ENCODE results near the gene LSMEM2. TPM values are rescaled to one million over a fixed set of nuclear protein-coding genes. Genes with fewer than 3 reads are reported as not detected.

Gene LSMEM2
- total RNA-seq, 2 donors from 2014 or later: not detected

DNA sequence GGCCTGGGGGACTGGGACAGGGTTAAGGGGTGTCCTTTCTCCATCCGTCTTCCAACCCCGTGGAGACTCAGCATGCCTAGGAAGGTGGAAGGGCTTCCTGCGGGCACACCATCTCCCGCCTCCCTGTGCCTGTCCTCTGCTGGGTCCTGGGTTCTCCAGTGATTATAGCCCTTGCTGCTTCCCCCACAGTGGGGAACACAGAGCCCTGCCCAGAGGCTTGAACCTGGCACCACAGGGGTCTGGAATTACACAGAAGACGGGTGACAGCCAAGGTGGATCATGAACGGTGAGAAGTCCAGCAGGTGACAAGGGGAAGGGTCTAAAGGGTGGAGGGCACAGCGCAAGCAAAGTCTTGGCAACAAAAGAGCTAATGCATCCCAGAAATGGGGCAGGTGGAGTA lies 16.1 kb upstream of the LSMEM2 start:
- no peaks in the 10 kb centered on the region for H3K9me3 ChIP-seq
- TF ChIP-seq, protein P1, sequence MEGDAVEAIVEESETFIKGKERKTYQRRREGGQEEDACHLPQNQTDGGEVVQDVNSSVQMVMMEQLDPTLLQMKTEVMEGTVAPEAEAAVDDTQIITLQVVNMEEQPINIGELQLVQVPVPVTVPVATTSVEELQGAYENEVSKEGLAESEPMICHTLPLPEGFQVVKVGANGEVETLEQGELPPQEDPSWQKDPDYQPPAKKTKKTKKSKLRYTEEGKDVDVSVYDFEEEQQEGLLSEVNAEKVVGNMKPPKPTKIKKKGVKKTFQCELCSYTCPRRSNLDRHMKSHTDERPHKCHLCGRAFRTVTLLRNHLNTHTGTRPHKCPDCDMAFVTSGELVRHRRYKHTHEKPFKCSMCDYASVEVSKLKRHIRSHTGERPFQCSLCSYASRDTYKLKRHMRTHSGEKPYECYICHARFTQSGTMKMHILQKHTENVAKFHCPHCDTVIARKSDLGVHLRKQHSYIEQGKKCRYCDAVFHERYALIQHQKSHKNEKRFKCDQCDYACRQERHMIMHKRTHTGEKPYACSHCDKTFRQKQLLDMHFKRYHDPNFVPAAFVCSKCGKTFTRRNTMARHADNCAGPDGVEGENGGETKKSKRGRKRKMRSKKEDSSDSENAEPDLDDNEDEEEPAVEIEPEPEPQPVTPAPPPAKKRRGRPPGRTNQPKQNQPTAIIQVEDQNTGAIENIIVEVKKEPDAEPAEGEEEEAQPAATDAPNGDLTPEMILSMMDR (IDR thresholded peaks at IDR 0.05): no peak
- H3K27ac ChIP-seq: no peak overlapping the region
- no peak overlapping the region for H3K9ac ChIP-seq (ENCODE audit: low read depth in 2 of 2, low read length in 2 of 2)
- no peak for DNase-seq
- H3K27me3 ChIP-seq: no peaks in the 10 kb centered on the region
- H3K4me3 ChIP-seq: no peak overlapping the region
- intact Hi-C loops (cut with DNase I): no loop called here
- H3K4me1 ChIP-seq: peaks cover 7% of the 10 kb centered on the region
- H3K36me3 ChIP-seq: no peaks in the 10 kb centered on the region

GRCh38 chr3:50263478-50264382 lies 15.2 kb upstream of the LSMEM2 start:
- Histone ChIP-seq H3K9me3 (no peaks in the 10 kb centered on the region), H3K4me3 (no peak overlapping the region), H3K36me3 (no peaks in the 10 kb centered on the region), H3K4me1 (peaks cover 15% of the 10 kb centered on the region), H3K9ac (ENCODE audit: low read depth in 2 of 2, low read length in 2 of 2) (peak overlapping the region in 1 of 2 donors; percentile 36), H3K27ac (peak overlapping the region; percentile 85), H3K27me3 (no peaks in the 10 kb centered on the region)
- intact Hi-C loops (cut with DNase I): no loop called here
- TF ChIP-seq, protein P1 (IDR thresholded peaks at IDR 0.05): no peak
- no peak for DNase-seq

- intact Hi-C loops (cut with DNase I): no loop called here
- Histone ChIP-seq H3K36me3 (no peaks in the 10 kb centered on the region), H3K27me3 (no peaks in the 10 kb centered on the region), H3K4me3 (no peak overlapping the region), H3K4me1 (peaks cover 15% of the 10 kb centered on the region), H3K9ac (ENCODE audit: low read depth in 2 of 2, low read length in 2 of 2) (peak overlapping the region; percentile 9 to 36), H3K27ac (peak overlapping the region; percentile 85), H3K9me3 (no peaks in the 10 kb centered on the region)
- TF ChIP-seq, protein P1 (IDR thresholded peaks at IDR 0.05): no peak
- DNase-seq: peak; percentile 60
These were observed 14.4 kb upstream of the LSMEM2 start for GRCh38 chr3:50264383-50264963.

GRCh38 chr3:50264964-50265485 lies 13.9 kb upstream of the LSMEM2 start:
- Histone ChIP-seq H3K27me3 (no peaks in the 10 kb centered on the region), H3K9ac (ENCODE audit: low read depth in 2 of 2, low read length in 2 of 2) (peak overlapping the region; percentile 16 to 32), H3K27ac (peak overlapping the region; percentile 85), H3K4me1 (peaks cover 11% of the 10 kb centered on the region), H3K9me3 (no peaks in the 10 kb centered on the region), H3K4me3 (no peak overlapping the region), H3K36me3 (no peaks in the 10 kb centered on the region)
- no peak for DNase-seq
- intact Hi-C loops (cut with DNase I): no loop called here
- TF ChIP-seq, protein P1 (IDR thresholded peaks at IDR 0.05): no peak

GRCh38 chr3:50265571-50265970 lies 13.3 kb upstream of the LSMEM2 start:
- Histone ChIP-seq H3K4me1 (peaks cover 11% of the 10 kb centered on the region), H3K27me3 (no peaks in the 10 kb centered on the region), H3K27ac (peak overlapping the region; percentile 85), H3K4me3 (no peak overlapping the region), H3K36me3 (no peaks in the 10 kb centered on the region), H3K9ac (ENCODE audit: low read depth in 2 of 2, low read length in 2 of 2) (peak overlapping the region; percentile 16 to 32), H3K9me3 (no peaks in the 10 kb centered on the region)
- intact Hi-C loops (cut with DNase I): no loop called here
- no peak for DNase-seq
- TF ChIP-seq, protein P1 (IDR thresholded peaks at IDR 0.05): no peak
